PC-3 (cell line): ENCODE measurements around the gene UBE2Q2. TPM values are rescaled to one million over a fixed set of nuclear protein-coding genes. Genes with fewer than 3 reads are reported as not detected.

Source experiments
- ATAC-seq: fragments of 200-7000 bp; cut with Tn5 transposase; 2 replicates; pipeline ENCODE4 v1.9.1; 2020; ENCODE audit warnings: mild to moderate bottlenecking, moderate library complexity
- BruUV-seq: library from RNA; stranded (reverse); fragments of 400-500 nt; replicated peaks from 2 replicates; lab custom pipeline; 2021; lab: Mats Ljungman, UMichigan
- CTCF ChIA-PET: fragments of 300-600 bp; sonication (Branson Sonifier 250); formaldehyde crosslinking; loops from one replicate; lab custom pipeline; 2022; ENCODE audit warnings: antibody characterized with exemption; lab: Charles Lee
- POLR2A ChIA-PET: fragments of 300-600 bp; sonication (Branson Sonifier 250); formaldehyde crosslinking; loops from one replicate; lab custom pipeline; 2022; ENCODE audit warnings: antibody characterized with exemption; ENCODE audit not compliant: unreplicated experiment; lab: Charles Lee
- DNase-seq: peaks from one replicate; pipeline ENCODE4 v3.0.0-alpha.2; 2015
- H2AFZ ChIP-seq: fragments of 300-600 bp; sonication (generic); 2 replicates; pipeline ENCODE4 v1.6.0; 2016; ENCODE audit warnings: antibody characterized with exemption, low read length
- H3F3A ChIP-seq: fragments of 300-600 bp; sonication (generic); one replicate; pipeline ENCODE4 v1.6.0; 2017; ENCODE audit warnings: antibody characterized with exemption, low read length, control low read depth, mild to moderate bottlenecking; ENCODE audit not compliant: unreplicated experiment
- H3K27ac ChIP-seq: fragments of 300-600 bp; sonication (generic); 2 replicates; pipeline ENCODE4 v1.5.1; 2016; ENCODE audit warnings: mild to moderate bottlenecking, low read length
- H3K27me3 ChIP-seq: fragments of 300-600 bp; sonication (generic); 2 replicates; pipeline ENCODE4 v1.6.1; 2016; ENCODE audit warnings: low read length, mixed read lengths
- H3K36me3 ChIP-seq: fragments of 300-600 bp; sonication (generic); 2 replicates; pipeline ENCODE4 v1.6.1; 2016; ENCODE audit warnings: low read depth, mixed run types, low read length, mixed read lengths
- H3K4me1 ChIP-seq: fragments of 300-600 bp; sonication (generic); 2 replicates; pipeline ENCODE4 v1.5.1; 2016; ENCODE audit warnings: low read length; ENCODE audit not compliant: insufficient read depth
- H3K4me2 ChIP-seq: fragments of 300-600 bp; sonication (generic); 2 replicates; pipeline ENCODE4 v1.6.0; 2016; ENCODE audit warnings: low read length
- H3K4me3 ChIP-seq: fragments of 300-600 bp; sonication (generic); 2 replicates; pipeline ENCODE4 v1.5.1; 2016; ENCODE audit warnings: mild to moderate bottlenecking, low read length, mixed read lengths
- H3K79me2 ChIP-seq: fragments of 300-600 bp; sonication (generic); 2 replicates; pipeline ENCODE4 v1.6.1; 2017; ENCODE audit warnings: low read length, mixed read lengths
- H3K9ac ChIP-seq: fragments of 300-600 bp; sonication (generic); 2 replicates; pipeline ENCODE4 v1.6.0; 2016; ENCODE audit warnings: mild to moderate bottlenecking, low read length
- H3K9me2 ChIP-seq: fragments of 300-600 bp; sonication (generic); replicated peaks from 2 replicates; pipeline ENCODE4 v1.6.1; 2016; ENCODE audit warnings: mixed run types, low read length, mixed read lengths
- H3K9me3 ChIP-seq: fragments of 300-600 bp; sonication (generic); 2 replicates; pipeline ENCODE4 v1.6.1; 2016; ENCODE audit warnings: low read length, mixed read lengths
- H4K20me1 ChIP-seq: fragments of 300-600 bp; sonication (generic); 2 replicates; pipeline ENCODE4 v1.6.1; 2016; ENCODE audit warnings: low read length, mixed read lengths
- EZH2 ChIP-seq: fragments of 300-600 bp; sonication (generic); IDR thresholded peaks from one replicate; pipeline ENCODE4 v1.6.1; 2017; ENCODE audit warnings: antibody characterized with exemption, mild to moderate bottlenecking, low read length; ENCODE audit not compliant: unreplicated experiment
- EZH2phosphoT487 ChIP-seq: fragments of 300-600 bp; sonication (generic); IDR thresholded peaks from 2 replicates; pipeline ENCODE4 v1.6.1; 2018; ENCODE audit warnings: mild to moderate bottlenecking, antibody characterized with exemption, low read length, borderline replicate concordance
- intact Hi-C: fragments of 100-400 bp; cut with micrococcal nuclease; formaldehyde crosslinking; loops from 2 replicates; pipeline ENCODE4 v1.9.0; 2023
- total RNA-seq: library from RNA; depleted of rRNA; stranded (reverse); fragments of >200 nt; gene quantifications from 2 replicates; pipeline ENCODE4 v1.2.3, GENCODE V29; 2014
- TF ChIP-seq, protein P1 (sequence below): fragments of 300-600 bp; sonication (generic); conservative IDR thresholded peaks from 2 replicates; pipeline ENCODE4 v1.5.1; 2017; ENCODE audit warnings: antibody characterized with exemption, low read depth, mild to moderate bottlenecking, low read length

Gene UBE2Q2
- total RNA-seq, 1 experiment from 2014 or later, result 20.3 TPM

DNA sequence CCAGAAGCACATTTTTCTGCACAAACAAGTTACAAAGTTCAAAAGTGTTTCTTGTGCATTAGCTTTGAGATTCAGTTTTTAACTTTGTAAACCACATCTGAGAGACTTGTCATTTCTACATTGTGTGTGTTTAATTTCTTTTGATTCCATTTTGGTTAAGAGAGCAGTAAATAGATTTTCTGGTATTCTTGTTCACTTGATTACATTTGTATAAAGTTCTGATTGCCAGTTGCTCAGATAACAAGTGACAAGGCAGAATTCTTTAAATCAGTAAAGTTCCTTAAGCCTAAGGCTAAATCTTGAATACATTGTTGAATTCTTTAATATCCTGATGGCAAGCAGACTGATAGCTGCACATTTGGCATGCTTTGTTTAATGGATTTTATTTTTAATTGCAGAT is 57.3 kb downstream of the UBE2Q2 start:
- Histone ChIP-seq H4K20me1 (no peaks in the 10 kb centered on the region), H3K4me1 (peaks cover 15% of the 10 kb centered on the region; the same call in 1 of the 2 replicates), H3K9ac (no peak overlapping the region), H3K79me2 (peaks cover 18% of the 10 kb centered on the region), H3K9me2 (no peaks in the 10 kb centered on the region), H3K27ac (no peak overlapping the region), H2AFZ (no peak overlapping the region), H3K36me3 (peaks cover 4% of the 10 kb centered on the region; the same call in 1 of the 2 replicates), H3K27me3 (no peaks in the 10 kb centered on the region), H3K9me3 (no peaks in the 10 kb centered on the region), H3K4me2 (no peak overlapping the region), H3K4me3 (no peak overlapping the region), H3F3A (no peaks in the 10 kb centered on the region)
- BruUV-seq, result no TSS peak
- CTCF ChIA-PET, result no interaction called here
- POLR2A ChIA-PET, result no interaction called here
- intact Hi-C loops, result no loop called here
- ATAC-seq (no peak), DNase-seq (no peak)
- TF ChIP-seq, protein P1, sequence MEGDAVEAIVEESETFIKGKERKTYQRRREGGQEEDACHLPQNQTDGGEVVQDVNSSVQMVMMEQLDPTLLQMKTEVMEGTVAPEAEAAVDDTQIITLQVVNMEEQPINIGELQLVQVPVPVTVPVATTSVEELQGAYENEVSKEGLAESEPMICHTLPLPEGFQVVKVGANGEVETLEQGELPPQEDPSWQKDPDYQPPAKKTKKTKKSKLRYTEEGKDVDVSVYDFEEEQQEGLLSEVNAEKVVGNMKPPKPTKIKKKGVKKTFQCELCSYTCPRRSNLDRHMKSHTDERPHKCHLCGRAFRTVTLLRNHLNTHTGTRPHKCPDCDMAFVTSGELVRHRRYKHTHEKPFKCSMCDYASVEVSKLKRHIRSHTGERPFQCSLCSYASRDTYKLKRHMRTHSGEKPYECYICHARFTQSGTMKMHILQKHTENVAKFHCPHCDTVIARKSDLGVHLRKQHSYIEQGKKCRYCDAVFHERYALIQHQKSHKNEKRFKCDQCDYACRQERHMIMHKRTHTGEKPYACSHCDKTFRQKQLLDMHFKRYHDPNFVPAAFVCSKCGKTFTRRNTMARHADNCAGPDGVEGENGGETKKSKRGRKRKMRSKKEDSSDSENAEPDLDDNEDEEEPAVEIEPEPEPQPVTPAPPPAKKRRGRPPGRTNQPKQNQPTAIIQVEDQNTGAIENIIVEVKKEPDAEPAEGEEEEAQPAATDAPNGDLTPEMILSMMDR, result no peak
- TF ChIP-seq EZH2, result no peak
- TF ChIP-seq EZH2phosphoT487, result no peak

DNA sequence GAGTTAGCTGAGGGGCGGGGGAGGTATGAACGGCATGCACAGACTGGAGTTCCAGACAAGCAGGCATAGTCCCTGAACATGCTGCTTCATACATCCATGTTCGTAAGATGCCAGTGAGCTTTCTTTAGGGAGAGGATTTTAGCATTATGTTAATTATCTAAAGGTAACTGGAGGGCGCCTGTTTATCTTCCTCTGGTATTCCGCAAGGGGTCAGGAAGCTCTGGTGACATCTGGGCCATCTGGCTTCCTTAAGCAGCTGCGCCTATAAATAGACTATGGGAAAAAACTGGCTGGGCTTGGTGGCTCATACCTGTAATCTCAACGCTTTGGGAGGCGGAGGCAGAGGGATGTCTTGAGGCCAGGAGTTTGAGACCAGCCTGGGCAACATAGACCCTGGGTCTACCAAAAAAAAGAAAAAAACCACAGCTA is 58.9 kb downstream of the UBE2Q2 start:
- no peaks in the 10 kb centered on the region for H3K9me3 ChIP-seq
- H3K4me2 ChIP-seq, result no peak overlapping the region
- H3K4me3 ChIP-seq, result no peak overlapping the region
- no peaks in the 10 kb centered on the region for H3K27me3 ChIP-seq
- POLR2A ChIA-PET, result no interaction called here
- no peak overlapping the region for H2AFZ ChIP-seq
- peaks cover 34% of the 10 kb centered on the region for H3K79me2 ChIP-seq
- CTCF ChIA-PET, result no interaction called here
- TF ChIP-seq EZH2phosphoT487 (no peak), EZH2 (no peak)
- TF ChIP-seq, protein P1, result no peak
- H3K9ac ChIP-seq, result no peak overlapping the region
- peaks cover 21% of the 10 kb centered on the region; the same call in 1 of the 2 replicates for H3K4me1 ChIP-seq
- no peaks in the 10 kb centered on the region for H3K9me2 ChIP-seq
- no peak for ATAC-seq
- DNase-seq, result no peak
- intact Hi-C loops, result no loop called here
- peaks cover 9% of the 10 kb centered on the region; the same call in 1 of the 2 replicates for H3K36me3 ChIP-seq
- no TSS peak for BruUV-seq
- no peak overlapping the region for H3K27ac ChIP-seq
- H3F3A ChIP-seq, result no peaks in the 10 kb centered on the region
- no peaks in the 10 kb centered on the region for H4K20me1 ChIP-seq
